ENCODE results near the gene ATP8A1. TPM values are rescaled to one million over a fixed set of nuclear protein-coding genes. Genes with fewer than 3 reads are reported as not detected.

The ATP8A1 gene
- total and polyA plus RNA-seq, 4 donors, result 0.65 to 15.9 (median 5.9) TPM

- Histone ChIP-seq H3K9me3 (ENCODE audit: control insufficient read depth in 4 of 4, low read length in 3 of 4) (no peaks in the 10 kb centered on the region), H3K4me1 (ENCODE audit: control insufficient read depth in 4 of 4, insufficient read depth in 4 of 4, low read length in 3 of 4) (no peaks in the 10 kb centered on the region), H3K36me3 (ENCODE audit: control insufficient read depth in 4 of 4, insufficient read depth in 3 of 4, low read depth in 1 of 4, low read length in 3 of 4) (no peaks in the 10 kb centered on the region), H3K27ac (ENCODE audit: low read depth in 1 of 2, low read length in 2 of 2) (no peak overlapping the region), H3K4me3 (ENCODE audit: low read depth in 1 of 3, low read length in 3 of 3) (no peak overlapping the region), H3K27me3 (ENCODE audit: control insufficient read depth in 4 of 4, insufficient read depth in 4 of 4, low read length in 3 of 4) (no peaks in the 10 kb centered on the region), H3K9ac (ENCODE audit: low read depth in 1 of 2, low read length in 2 of 2) (no peak overlapping the region)
- TF ChIP-seq HNF4G (IDR thresholded peaks at IDR 0.05) (no peak), JUND (IDR thresholded peaks at IDR 0.05) (no peak), GABPA (IDR thresholded peaks at IDR 0.05 in 1 of 2, conservative IDR thresholded peaks at IDR 0.05 in 1 of 2) (no peak), TAF1 (conservative IDR thresholded peaks at IDR 0.05) (no peak), MAX (IDR thresholded peaks at IDR 0.05) (no peak), RXRA (IDR thresholded peaks at IDR 0.05) (no peak), RAD21 (IDR thresholded peaks at IDR 0.05) (no peak), REST (IDR thresholded peaks at IDR 0.05) (no peak), CTCF (IDR thresholded peaks at IDR 0.05; ENCODE audit: low read depth, low read length, missing input control) (no peak), ATF3 (IDR thresholded peaks at IDR 0.05) (no peak), FOXA2 (IDR thresholded peaks at IDR 0.05) (no peak), SP1 (IDR thresholded peaks at IDR 0.05) (no peak), NR2F2 (IDR thresholded peaks at IDR 0.05) (no peak), EGR1 (IDR thresholded peaks at IDR 0.05; ENCODE audit: low read depth in 2 of 2) (no peak), FOXA1 (IDR thresholded peaks at IDR 0.05) (no peak), HNF4A (conservative IDR thresholded peaks at IDR 0.05) (no peak), YY1 (IDR thresholded peaks at IDR 0.05) (no peak), ZBTB33 (IDR thresholded peaks at IDR 0.05) (no peak)
- WGBS, result 94% methylated on average over 4 of the region's 4 CpGs
- DNase-seq (ENCODE audit: low spot score), result no peak
These were observed 83.7 kb downstream of the ATP8A1 start for GRCh38 chr4:42573249-42573648.
